ENCODE data around the gene GAS6. TPM values are rescaled to one million over a fixed set of nuclear protein-coding genes. Genes with fewer than 3 reads are reported as not detected.

GAS6 gene
- total and polyA plus RNA-seq, 9 of the 15 experiments (the other 6 are each of a cell fraction or from before 2014, with no cell fraction given), result 0.14 to 9.7 (median 4.7) TPM; not detected in 1

DNA sequence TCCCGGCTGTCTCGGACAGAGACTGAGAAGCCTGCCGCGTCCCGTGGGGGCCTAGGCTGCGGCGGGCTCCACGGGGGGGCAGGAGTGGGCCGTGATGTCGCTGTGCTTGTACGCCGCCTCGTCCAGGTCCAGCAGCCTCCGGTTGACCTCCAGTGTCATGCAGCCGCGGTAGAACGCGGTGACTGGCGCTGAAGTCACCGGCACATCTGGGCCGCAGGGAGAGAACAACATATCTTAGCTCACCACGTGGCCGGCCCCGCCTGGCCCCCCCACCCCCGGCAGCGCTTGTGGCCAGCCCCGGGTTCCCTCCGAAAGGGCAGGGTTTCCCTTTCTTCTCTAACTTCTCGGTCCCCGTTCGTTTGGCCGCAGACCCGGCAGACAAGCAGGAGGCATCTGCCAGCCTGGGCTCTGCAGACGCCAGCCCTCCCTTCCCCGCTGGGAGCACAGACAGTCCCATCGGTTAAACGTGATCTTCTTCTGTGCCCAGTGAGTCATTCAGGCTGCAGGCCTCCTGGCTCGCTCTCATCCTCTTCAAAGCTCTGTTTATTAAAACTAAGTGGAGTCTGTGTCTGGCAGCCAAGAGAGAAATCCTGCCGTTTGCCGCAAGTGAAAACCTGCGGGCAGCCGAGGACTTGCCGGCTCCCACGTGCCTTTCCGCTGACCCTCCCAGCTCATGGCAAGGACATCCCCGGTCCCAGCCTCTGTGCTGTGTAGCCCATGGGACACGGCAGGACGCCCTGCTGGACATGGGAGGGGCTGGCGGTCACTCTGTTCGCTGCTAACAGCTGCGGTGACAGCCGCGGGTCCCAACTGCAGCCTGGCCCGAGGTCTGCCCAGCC is 42.8 kb downstream of the GAS6 start:
- peak; percentile 41 to 45 (median 44) for DNase-seq (ENCODE audit: extremely low read depth in 1 of 4, low spot score in 3 of 4)
- ATAC-seq, result peak; percentile 73
- CTCF ChIA-PET (ENCODE audit: low intra/inter-chr PET ratio), result no interaction called here
- no peak overlapping the region for H3K4me2 ChIP-seq (ENCODE audit: insufficient read depth, low read length)
- FAIRE-seq, result no peak
- no peak overlapping the region for H2AFZ ChIP-seq (ENCODE audit: low read depth, low read length)
- in situ Hi-C loops (cut with MboI) (loop anchor here (10.0 kb wide), 1 partner anchor 94 kb away; no protein-coding TSS in a partner anchor), intact Hi-C loops (cut with micrococcal nuclease) (no loop called here)
- H3K79me2 ChIP-seq (ENCODE audit: control insufficient read depth, insufficient read depth, low read length), result no peaks in the 10 kb centered on the region
- no peak overlapping the region for H3K9ac ChIP-seq (ENCODE audit: insufficient read depth in 1 of 2, low read depth in 2 of 2, low read length in 2 of 2)
- no TSS peak for BruUV-seq (replicated peaks)
- H4K20me1 ChIP-seq (replicated peaks; ENCODE audit: control insufficient read depth, insufficient read depth, low read length), result no peaks in the 10 kb centered on the region
- H3K4me1 ChIP-seq (replicated peaks in 1 of 2; ENCODE audit: control insufficient read depth in 2 of 2, insufficient read depth in 2 of 2, low read length in 2 of 2), result peaks cover 0 to 33% of the 10 kb centered on the region in 2 experiments; a peak in 2 of 5 replicates
- no peaks in the 10 kb centered on the region for H3K36me3 ChIP-seq (ENCODE audit: control insufficient read depth, insufficient read depth, low read length)
- no peaks in the 10 kb centered on the region for H3K9me3 ChIP-seq (replicated peaks; ENCODE audit: control insufficient read depth, insufficient read depth, low read depth, low read length)
- POLR2A ChIA-PET, result interaction anchor here (0.7 kb wide), 1 partner anchor 11 kb away, joined by 3 read pairs; no protein-coding TSS in a partner anchor
- WGBS (ENCODE audit: insufficient coverage, low coverage, missing lambda C conversion rate), result 48% methylated on average over 29 of the region's 54 CpGs
- no peak overlapping the region for H3K27ac ChIP-seq (ENCODE audit: extremely low read depth, low read depth, low read length)
- H3K27me3 ChIP-seq (ENCODE audit: control insufficient read depth in 2 of 2, insufficient read depth in 2 of 2, low read length in 2 of 2), result no peaks in the 10 kb centered on the region
- no peaks in the 10 kb centered on the region for H3K9me1 ChIP-seq (ENCODE audit: control insufficient read depth, insufficient read depth, low read length)
- no peak overlapping the region for H3K4me3 ChIP-seq
- TF ChIP-seq, protein P1, sequence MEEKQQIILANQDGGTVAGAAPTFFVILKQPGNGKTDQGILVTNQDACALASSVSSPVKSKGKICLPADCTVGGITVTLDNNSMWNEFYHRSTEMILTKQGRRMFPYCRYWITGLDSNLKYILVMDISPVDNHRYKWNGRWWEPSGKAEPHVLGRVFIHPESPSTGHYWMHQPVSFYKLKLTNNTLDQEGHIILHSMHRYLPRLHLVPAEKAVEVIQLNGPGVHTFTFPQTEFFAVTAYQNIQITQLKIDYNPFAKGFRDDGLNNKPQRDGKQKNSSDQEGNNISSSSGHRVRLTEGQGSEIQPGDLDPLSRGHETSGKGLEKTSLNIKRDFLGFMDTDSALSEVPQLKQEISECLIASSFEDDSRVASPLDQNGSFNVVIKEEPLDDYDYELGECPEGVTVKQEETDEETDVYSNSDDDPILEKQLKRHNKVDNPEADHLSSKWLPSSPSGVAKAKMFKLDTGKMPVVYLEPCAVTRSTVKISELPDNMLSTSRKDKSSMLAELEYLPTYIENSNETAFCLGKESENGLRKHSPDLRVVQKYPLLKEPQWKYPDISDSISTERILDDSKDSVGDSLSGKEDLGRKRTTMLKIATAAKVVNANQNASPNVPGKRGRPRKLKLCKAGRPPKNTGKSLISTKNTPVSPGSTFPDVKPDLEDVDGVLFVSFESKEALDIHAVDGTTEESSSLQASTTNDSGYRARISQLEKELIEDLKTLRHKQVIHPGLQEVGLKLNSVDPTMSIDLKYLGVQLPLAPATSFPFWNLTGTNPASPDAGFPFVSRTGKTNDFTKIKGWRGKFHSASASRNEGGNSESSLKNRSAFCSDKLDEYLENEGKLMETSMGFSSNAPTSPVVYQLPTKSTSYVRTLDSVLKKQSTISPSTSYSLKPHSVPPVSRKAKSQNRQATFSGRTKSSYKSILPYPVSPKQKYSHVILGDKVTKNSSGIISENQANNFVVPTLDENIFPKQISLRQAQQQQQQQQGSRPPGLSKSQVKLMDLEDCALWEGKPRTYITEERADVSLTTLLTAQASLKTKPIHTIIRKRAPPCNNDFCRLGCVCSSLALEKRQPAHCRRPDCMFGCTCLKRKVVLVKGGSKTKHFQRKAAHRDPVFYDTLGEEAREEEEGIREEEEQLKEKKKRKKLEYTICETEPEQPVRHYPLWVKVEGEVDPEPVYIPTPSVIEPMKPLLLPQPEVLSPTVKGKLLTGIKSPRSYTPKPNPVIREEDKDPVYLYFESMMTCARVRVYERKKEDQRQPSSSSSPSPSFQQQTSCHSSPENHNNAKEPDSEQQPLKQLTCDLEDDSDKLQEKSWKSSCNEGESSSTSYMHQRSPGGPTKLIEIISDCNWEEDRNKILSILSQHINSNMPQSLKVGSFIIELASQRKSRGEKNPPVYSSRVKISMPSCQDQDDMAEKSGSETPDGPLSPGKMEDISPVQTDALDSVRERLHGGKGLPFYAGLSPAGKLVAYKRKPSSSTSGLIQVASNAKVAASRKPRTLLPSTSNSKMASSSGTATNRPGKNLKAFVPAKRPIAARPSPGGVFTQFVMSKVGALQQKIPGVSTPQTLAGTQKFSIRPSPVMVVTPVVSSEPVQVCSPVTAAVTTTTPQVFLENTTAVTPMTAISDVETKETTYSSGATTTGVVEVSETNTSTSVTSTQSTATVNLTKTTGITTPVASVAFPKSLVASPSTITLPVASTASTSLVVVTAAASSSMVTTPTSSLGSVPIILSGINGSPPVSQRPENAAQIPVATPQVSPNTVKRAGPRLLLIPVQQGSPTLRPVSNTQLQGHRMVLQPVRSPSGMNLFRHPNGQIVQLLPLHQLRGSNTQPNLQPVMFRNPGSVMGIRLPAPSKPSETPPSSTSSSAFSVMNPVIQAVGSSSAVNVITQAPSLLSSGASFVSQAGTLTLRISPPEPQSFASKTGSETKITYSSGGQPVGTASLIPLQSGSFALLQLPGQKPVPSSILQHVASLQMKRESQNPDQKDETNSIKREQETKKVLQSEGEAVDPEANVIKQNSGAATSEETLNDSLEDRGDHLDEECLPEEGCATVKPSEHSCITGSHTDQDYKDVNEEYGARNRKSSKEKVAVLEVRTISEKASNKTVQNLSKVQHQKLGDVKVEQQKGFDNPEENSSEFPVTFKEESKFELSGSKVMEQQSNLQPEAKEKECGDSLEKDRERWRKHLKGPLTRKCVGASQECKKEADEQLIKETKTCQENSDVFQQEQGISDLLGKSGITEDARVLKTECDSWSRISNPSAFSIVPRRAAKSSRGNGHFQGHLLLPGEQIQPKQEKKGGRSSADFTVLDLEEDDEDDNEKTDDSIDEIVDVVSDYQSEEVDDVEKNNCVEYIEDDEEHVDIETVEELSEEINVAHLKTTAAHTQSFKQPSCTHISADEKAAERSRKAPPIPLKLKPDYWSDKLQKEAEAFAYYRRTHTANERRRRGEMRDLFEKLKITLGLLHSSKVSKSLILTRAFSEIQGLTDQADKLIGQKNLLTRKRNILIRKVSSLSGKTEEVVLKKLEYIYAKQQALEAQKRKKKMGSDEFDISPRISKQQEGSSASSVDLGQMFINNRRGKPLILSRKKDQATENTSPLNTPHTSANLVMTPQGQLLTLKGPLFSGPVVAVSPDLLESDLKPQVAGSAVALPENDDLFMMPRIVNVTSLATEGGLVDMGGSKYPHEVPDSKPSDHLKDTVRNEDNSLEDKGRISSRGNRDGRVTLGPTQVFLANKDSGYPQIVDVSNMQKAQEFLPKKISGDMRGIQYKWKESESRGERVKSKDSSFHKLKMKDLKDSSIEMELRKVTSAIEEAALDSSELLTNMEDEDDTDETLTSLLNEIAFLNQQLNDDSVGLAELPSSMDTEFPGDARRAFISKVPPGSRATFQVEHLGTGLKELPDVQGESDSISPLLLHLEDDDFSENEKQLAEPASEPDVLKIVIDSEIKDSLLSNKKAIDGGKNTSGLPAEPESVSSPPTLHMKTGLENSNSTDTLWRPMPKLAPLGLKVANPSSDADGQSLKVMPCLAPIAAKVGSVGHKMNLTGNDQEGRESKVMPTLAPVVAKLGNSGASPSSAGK (IDR thresholded peaks at IDR 0.05), result peak; percentile 40
- TF ChIP-seq ZNF277 (CRISPR knock-in tag; IDR thresholded peaks at IDR 0.05; ENCODE audit: borderline replicate concordance) (no peak), ZNF384 (IDR thresholded peaks at IDR 0.05; ENCODE audit: low read depth, low read length) (no peak), CBX3 (IDR thresholded peaks at IDR 0.05; ENCODE audit: borderline replicate concordance in 1 of 2, low read length in 2 of 2) (no peak), RFX7 (CRISPR knock-in tag; IDR thresholded peaks at IDR 0.05) (no peak), RAD21 (CRISPR knock-in tag; conservative IDR thresholded peaks at IDR 0.05 in 1 of 2, IDR thresholded peaks at IDR 0.05 in 1 of 2) (peak in 1 of 2 experiments; percentile 40; a peak in 2 of 4 replicates), MTA3 (IDR thresholded peaks at IDR 0.05; ENCODE audit: borderline replicate concordance) (no peak)

Data from K562 (cell line).